B cell (primary cell): ENCODE measurements around the gene STBD1. TPM values are rescaled to one million over a fixed set of nuclear protein-coding genes. Genes with fewer than 3 reads are reported as not detected.

ENCODE experiments used
- ATAC-seq: fragments of 200-7000 bp; cut with Tn5 transposase; one replicate; pipeline ENCODE4 v1.10.0; 2021; ENCODE audit warnings: low read depth, mild to moderate bottlenecking, moderate number of reproducible peaks, moderate library complexity
- CTCF ChIA-PET: fragments of 350-600 bp; sonication (Branson Sonifier 250); formaldehyde crosslinking; loops from one replicate; lab custom pipeline; 2021; ENCODE audit warnings: antibody characterized with exemption, inconsistent platforms; lab: Charles Lee
- POLR2A ChIA-PET: fragments of 350-600 bp; sonication (Branson Sonifier 250); formaldehyde crosslinking; loops from one replicate; lab custom pipeline; 2021; ENCODE audit warnings: antibody characterized with exemption; lab: Charles Lee
- DNase-seq: peaks from one replicate; pipeline ENCODE4 v3.0.0; 2013
- H2AFZ ChIP-seq: 2 replicates; pipeline ENCODE4 v1.6.1; 2012; ENCODE audit warnings: mild to moderate bottlenecking, low read depth, low read length; ENCODE audit not compliant: insufficient read depth, poor library complexity, severe bottlenecking
- H3K27ac ChIP-seq, 2 donors: 1 replicate in 1 of 2; 2 replicates in 1 of 2; pipeline ENCODE4 v1.5.1; 2012 to 2013; ENCODE audit warnings: low read length in 2 of 2, mild to moderate bottlenecking in 2 of 2, moderate library complexity in 1 of 2
- H3K27me3 ChIP-seq, 4 experiments: fragments of 200-600 bp in 1 of 4; sonication (generic) in 1 of 4; replicated peaks in 1 of 4; 1 replicate in 2 of 4; 2 replicates in 2 of 4; pipeline versions ENCODE4 v1.6.1 to v1.7.0; 2013 to 2016; ENCODE audit warnings: low read length in 3 of 4, mild to moderate bottlenecking in 2 of 4, mixed read lengths in 1 of 4, moderate library complexity in 1 of 4; ENCODE audit not compliant: insufficient read depth in 4 of 4, control insufficient read depth in 3 of 4; ENCODE audit errors: control extremely low read depth in 1 of 4
- H3K36me3 ChIP-seq, 2 experiments: replicated peaks in 1 of 2; 1 replicate in 1 of 2; 2 replicates in 1 of 2; pipeline versions ENCODE4 v1.6.1 to v1.7.1; 2013; ENCODE audit warnings: low read length in 1 of 2; ENCODE audit not compliant: insufficient read depth in 2 of 2, control insufficient read depth in 1 of 2; ENCODE audit errors: control extremely low read depth in 1 of 2, extremely low read depth in 1 of 2
- H3K4me1 ChIP-seq, 2 donors: fragments of 200-600 bp in 1 of 2; sonication (generic) in 1 of 2; 1 replicate in 1 of 2; 2 replicates in 1 of 2; pipeline versions ENCODE4 v1.5.1 to v1.6.1; 2013 to 2017; ENCODE audit warnings: low read length in 2 of 2; ENCODE audit not compliant: control insufficient read depth in 2 of 2, insufficient read depth in 2 of 2
- H3K4me2 ChIP-seq: replicated peaks from 2 replicates; pipeline ENCODE3; 2012; ENCODE audit warnings: mild to moderate bottlenecking, low read depth, low read length; ENCODE audit not compliant: poor library complexity, severe bottlenecking
- H3K4me3 ChIP-seq, 5 experiments: fragments of 200-600 bp in 1 of 5; sonication (generic) in 1 of 5; 1 replicate in 3 of 5; 2 replicates in 2 of 5; pipeline versions ENCODE4 v1.5.1 to v1.7.0; 2011 to 2016; ENCODE audit warnings: low read length in 4 of 5, mild to moderate bottlenecking in 4 of 5, low read depth in 2 of 5, control low read depth in 1 of 5, moderate library complexity in 1 of 5; ENCODE audit not compliant: insufficient read depth in 1 of 5; ENCODE audit errors: control extremely low read depth in 1 of 5, extremely low read depth in 1 of 5
- H3K79me2 ChIP-seq: fragments of 200-600 bp; sonication (generic); one replicate; pipeline ENCODE4 v1.6.0; 2016; ENCODE audit warnings: low read length; ENCODE audit not compliant: control insufficient read depth, insufficient read depth
- H3K9ac ChIP-seq: fragments of 200-600 bp; sonication (generic); 2 replicates; pipeline ENCODE4 v1.6.1; 2017; ENCODE audit warnings: mild to moderate bottlenecking, low read length, moderate library complexity
- H3K9me3 ChIP-seq, 3 donors: one replicate each; pipeline versions ENCODE4 v1.6.1 to v1.7.1; 2013; ENCODE audit warnings: low read length in 2 of 3; ENCODE audit not compliant: control insufficient read depth in 2 of 3, insufficient read depth in 1 of 3; ENCODE audit errors: control extremely low read depth in 1 of 3
- H4K20me1 ChIP-seq: 2 replicates; pipeline ENCODE4 v1.6.0; 2012; ENCODE audit warnings: mild to moderate bottlenecking, low read length; ENCODE audit not compliant: insufficient read depth, control insufficient read depth, poor library complexity, severe bottlenecking
- H3K27ac Mint-ChIP-seq: one replicate; pipeline ENCODE4 v1.8.0; 2021; ENCODE audit warnings: mixed read lengths
- H3K27me3 Mint-ChIP-seq: one replicate; pipeline ENCODE4 v1.8.0; 2021; ENCODE audit warnings: mixed read lengths
- H3K4me1 Mint-ChIP-seq: one replicate; pipeline ENCODE4 v1.8.0; 2021; ENCODE audit warnings: mixed read lengths
- H3K4me3 Mint-ChIP-seq: one replicate; pipeline ENCODE4 v1.8.0; 2021; ENCODE audit warnings: mixed read lengths
- H3K9me3 Mint-ChIP-seq: one replicate; pipeline ENCODE4 v1.8.0; 2022; ENCODE audit warnings: mixed read lengths; ENCODE audit not compliant: insufficient read depth
- EZH2 ChIP-seq: IDR thresholded peaks from 2 replicates; pipeline ENCODE4 v1.6.1; 2012; ENCODE audit warnings: borderline replicate concordance, low read depth, mild to moderate bottlenecking, moderate library complexity, low read length; ENCODE audit not compliant: insufficient read depth, poor library complexity, severe bottlenecking
- WGBS: methylation state at CpG from one replicate; pipeline ENCODE4 v1.1.5; 2013; ENCODE audit warnings: missing lambda C conversion rate; ENCODE audit not compliant: insufficient coverage; 5-methylcytosine and 5-hydroxymethylcytosine counted together
- intact Hi-C: fragments of 100-400 bp; cut with micrococcal nuclease; formaldehyde crosslinking; loops from one replicate; pipeline ENCODE4 v1.10.0; 2022
- polyA plus RNA-seq: library from polyadenylated mRNA; depleted of rRNA; stranded (reverse); fragments of >200 nt; gene quantifications from 2 replicates; pipeline ENCODE4 v1.2.3, GENCODE V29; 2012
- total RNA-seq, 2 donors: library from RNA; stranded (reverse); fragments of 120-200 nt in 1 of 2; gene quantifications; 1 replicate in 1 of 2; 2 replicates in 1 of 2; pipeline versions ENCODE4 v1.2.3 to v1.2.4, GENCODE V29; 2013 to 2022
- TF ChIP-seq, protein P1 (sequence below): fragments of 200-600 bp; IDR thresholded peaks from one replicate; pipeline ENCODE4 v1.8.0; 2022; ENCODE audit warnings: antibody characterized with exemption, mild to moderate bottlenecking

The STBD1 gene
- total and polyA plus RNA-seq, 2 donors (not counting 1 experiment from before 2014, with no cell fraction given), result not detected

DNA sequence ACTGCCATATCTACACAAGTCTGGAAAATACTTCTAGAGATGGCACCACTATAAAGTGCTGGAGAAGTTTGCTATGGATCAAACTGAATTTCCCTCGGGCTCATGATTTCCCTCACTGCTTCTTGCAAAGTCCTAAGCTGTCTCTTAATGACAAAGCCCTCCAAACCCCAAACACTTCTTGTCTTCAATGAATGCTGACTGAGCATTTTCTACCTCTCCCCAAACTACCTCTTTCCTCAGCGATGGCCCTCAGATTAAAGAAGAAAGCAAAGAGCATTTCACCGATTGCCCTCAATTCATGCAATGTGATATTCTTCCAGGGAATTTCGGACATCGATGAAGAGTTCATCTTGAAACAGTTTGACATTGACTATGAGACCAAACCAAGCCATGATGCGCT is 35.3 kb upstream of the STBD1 start:
- no peaks in the 10 kb centered on the region for H3K9me3 ChIP-seq
- Mint-ChIP-seq H3K9me3 (no peaks in the 10 kb centered on the region), H3K4me3 (no peak overlapping the region), H3K27me3 (peaks cover 20% of the 10 kb centered on the region), H3K4me1 (no peaks in the 10 kb centered on the region), H3K27ac (no peak overlapping the region)
- no peak overlapping the region for H3K27ac ChIP-seq
- ATAC-seq, result no peak
- no peaks in the 10 kb centered on the region for H4K20me1 ChIP-seq
- H3K9ac ChIP-seq, result no peak overlapping the region
- WGBS, result 100% methylated on average over 5 of the region's 6 CpGs
- no peak overlapping the region for H3K4me2 ChIP-seq
- H3K4me1 ChIP-seq, result no peaks in the 10 kb centered on the region
- intact Hi-C loops, result no loop called here
- H2AFZ ChIP-seq, result no peak overlapping the region
- no peak overlapping the region for H3K4me3 ChIP-seq
- H3K27me3 ChIP-seq, result peaks cover 0 to 2% (median 0%) of the 10 kb centered on the region in 4 experiments
- H3K36me3 ChIP-seq, result no peaks in the 10 kb centered on the region
- no peaks in the 10 kb centered on the region for H3K79me2 ChIP-seq
- POLR2A ChIA-PET, result no interaction called here
- no peak for DNase-seq
- CTCF ChIA-PET, result no interaction called here
- TF ChIP-seq EZH2, result no peak
- TF ChIP-seq, protein P1, sequence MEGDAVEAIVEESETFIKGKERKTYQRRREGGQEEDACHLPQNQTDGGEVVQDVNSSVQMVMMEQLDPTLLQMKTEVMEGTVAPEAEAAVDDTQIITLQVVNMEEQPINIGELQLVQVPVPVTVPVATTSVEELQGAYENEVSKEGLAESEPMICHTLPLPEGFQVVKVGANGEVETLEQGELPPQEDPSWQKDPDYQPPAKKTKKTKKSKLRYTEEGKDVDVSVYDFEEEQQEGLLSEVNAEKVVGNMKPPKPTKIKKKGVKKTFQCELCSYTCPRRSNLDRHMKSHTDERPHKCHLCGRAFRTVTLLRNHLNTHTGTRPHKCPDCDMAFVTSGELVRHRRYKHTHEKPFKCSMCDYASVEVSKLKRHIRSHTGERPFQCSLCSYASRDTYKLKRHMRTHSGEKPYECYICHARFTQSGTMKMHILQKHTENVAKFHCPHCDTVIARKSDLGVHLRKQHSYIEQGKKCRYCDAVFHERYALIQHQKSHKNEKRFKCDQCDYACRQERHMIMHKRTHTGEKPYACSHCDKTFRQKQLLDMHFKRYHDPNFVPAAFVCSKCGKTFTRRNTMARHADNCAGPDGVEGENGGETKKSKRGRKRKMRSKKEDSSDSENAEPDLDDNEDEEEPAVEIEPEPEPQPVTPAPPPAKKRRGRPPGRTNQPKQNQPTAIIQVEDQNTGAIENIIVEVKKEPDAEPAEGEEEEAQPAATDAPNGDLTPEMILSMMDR, result no peak

- Histone ChIP-seq H3K4me2 (no peak overlapping the region), H3K36me3 (no peaks in the 10 kb centered on the region)
- POLR2A ChIA-PET, result no interaction called here
These were observed 34.5 kb upstream of the STBD1 start for GRCh38 chr4:76272073-76272472.

More at GRCh38 chr4:76272073-76272472, 34.5 kb upstream of the STBD1 start:
- H3K27me3 ChIP-seq, result peaks cover 0 to 6% (median 0%) of the 10 kb centered on the region in 4 experiments
- intact Hi-C loops, result no loop called here
- CTCF ChIA-PET, result no interaction called here
- H3K9me3 ChIP-seq, result no peaks in the 10 kb centered on the region
- H3K9ac ChIP-seq, result no peak overlapping the region
- Mint-ChIP-seq H3K4me3 (no peak overlapping the region), H3K27ac (no peak overlapping the region), H3K4me1 (no peaks in the 10 kb centered on the region), H3K27me3 (peaks cover 20% of the 10 kb centered on the region), H3K9me3 (no peaks in the 10 kb centered on the region)
- no peaks in the 10 kb centered on the region for H3K4me1 ChIP-seq
- no peaks in the 10 kb centered on the region for H4K20me1 ChIP-seq
- no peak overlapping the region for H2AFZ ChIP-seq
- DNase-seq (no peak), ATAC-seq (no peak)
- no peak for TF ChIP-seq EZH2
- TF ChIP-seq, protein P1, result no peak
- no peaks in the 10 kb centered on the region for H3K79me2 ChIP-seq
- H3K27ac ChIP-seq, result no peak overlapping the region
- no peak overlapping the region for H3K4me3 ChIP-seq
